HEK293 (cell line): ENCODE measurements around the gene BTBD18.

ENCODE experiments used
- CTCF ChIA-PET: fragments of 350-600 bp; formaldehyde crosslinking; extraction: SDS; loops from one replicate; lab custom pipeline; 2021; ENCODE audit warnings: antibody characterized with exemption; lab: Yijun Ruan, JAX
- POLR2A ChIA-PET: fragments of 300-600 bp; formaldehyde crosslinking; extraction: SDS; loops from one replicate; lab custom pipeline; 2020; ENCODE audit warnings: antibody characterized with exemption, inconsistent platforms; lab: Yijun Ruan, JAX
- H3K27ac ChIP-seq: fragments of 200-500 bp; sonication (Bioruptor generic); 2 replicates; pipeline ENCODE4 v1.5.1; 2014; ENCODE audit warnings: low read depth, low read length, control low read depth, inconsistent platforms; ENCODE audit errors: extremely low read depth
- H3K36me3 ChIP-seq, 2 experiments: fragments of 200-500 bp in 1 of 2; sonication (Bioruptor generic) in 1 of 2; 1 replicate in 1 of 2; 2 replicates in 1 of 2; pipeline ENCODE4 v1.5.1; 2014 to 2017; ENCODE audit warnings: inconsistent platforms in 2 of 2, low read length in 2 of 2; ENCODE audit not compliant: control insufficient read depth in 2 of 2, insufficient read depth in 1 of 2
- H3K4me1 ChIP-seq: fragments of 200-500 bp; sonication (Bioruptor generic); 2 replicates; pipeline ENCODE4 v1.5.1; 2014; ENCODE audit warnings: mild to moderate bottlenecking, low read length, inconsistent platforms; ENCODE audit not compliant: control insufficient read depth, insufficient read depth
- H3K4me3 ChIP-seq: 2 replicates; pipeline ENCODE4 v1.5.1; 2011; ENCODE audit warnings: low read depth, mild to moderate bottlenecking, control low read depth, low read length, moderate library complexity
- H3K9me3 ChIP-seq: fragments of 200-500 bp; sonication (Bioruptor generic); 2 replicates; pipeline ENCODE4 v1.5.1; 2014; ENCODE audit warnings: low read depth, low read length, inconsistent platforms; ENCODE audit not compliant: control insufficient read depth, insufficient read depth
- ZNF140 ChIP-seq: fragments of 450-650 bp; formaldehyde crosslinking; IDR thresholded peaks from 2 replicates; pipeline ENCODE4 v1.5.1; 2016; ENCODE audit warnings: missing biosample characterization, missing genetic modification characterization
- ZNF202 ChIP-seq: fragments of 450-650 bp; formaldehyde crosslinking; IDR thresholded peaks from 2 replicates; pipeline ENCODE4 v1.5.1; 2016; ENCODE audit warnings: missing biosample characterization, missing genetic modification characterization, borderline replicate concordance
- ZNF501 ChIP-seq: fragments of 450-650 bp; formaldehyde crosslinking; IDR thresholded peaks from 2 replicates; pipeline ENCODE4 v1.5.1; 2016; ENCODE audit warnings: missing biosample characterization, missing genetic modification characterization

The BTBD18 gene

GRCh38 chr11:57698843-57699365 lies 52.7 kb downstream of the BTBD18 start:
- H3K4me1 ChIP-seq, result no peaks in the 10 kb centered on the region
- CTCF ChIA-PET, result interaction anchor here (1.1 to 1.2 kb wide), 3 partner anchors 19 to 353 kb away, joined by 3 to 4 read pairs (median 3); no protein-coding TSS in a partner anchor
- no peak overlapping the region for H3K4me3 ChIP-seq
- H3K27ac ChIP-seq, result no peak overlapping the region
- peaks cover 20 to 79% of the 10 kb centered on the region in 2 experiments; a peak in 2 of 3 replicates for H3K36me3 ChIP-seq
- H3K9me3 ChIP-seq, result no peaks in the 10 kb centered on the region
- POLR2A ChIA-PET, result interaction anchor here (2.1 kb wide), 1 partner anchor 13 kb away, joined by 6 read pairs; the partner anchor contains the start of genes MED19 and TMX2
- no peak for TF ChIP-seq ZNF202 (tag by site-specific recombination)
- no peak for TF ChIP-seq ZNF140 (tag by site-specific recombination)
- TF ChIP-seq ZNF501 (tag by site-specific recombination), result no peak
